Adrenal gland (tissue), 5 donors: Measurements from ENCODE around the gene DENND11.

Source experiments
- POLR2A ChIP-seq, 2 donors: fragments of 450-650 bp; IDR thresholded peaks; one replicate each; pipeline ENCODE4 v1.6.1; 2017; ENCODE audit warnings: antibody characterized with exemption in 2 of 2, mild to moderate bottlenecking in 2 of 2, moderate library complexity in 1 of 2
- TF ChIP-seq, protein P1 (sequence below), 6 experiments: fragments of 450-650 bp in 4 of 6; fragments of 200-600 bp in 2 of 6; sonication (generic) in 1 of 6; IDR thresholded peaks; 1 replicate in 5 of 6; 2 replicates in 1 of 6; pipeline versions ENCODE4 v1.5.1 to v1.8.0; 2016 to 2021; ENCODE audit warnings: antibody characterized with exemption in 6 of 6, mild to moderate bottlenecking in 2 of 6, moderate library complexity in 1 of 6
- donor health status: DM: no; HTN: no; CAD: no.

DNA sequence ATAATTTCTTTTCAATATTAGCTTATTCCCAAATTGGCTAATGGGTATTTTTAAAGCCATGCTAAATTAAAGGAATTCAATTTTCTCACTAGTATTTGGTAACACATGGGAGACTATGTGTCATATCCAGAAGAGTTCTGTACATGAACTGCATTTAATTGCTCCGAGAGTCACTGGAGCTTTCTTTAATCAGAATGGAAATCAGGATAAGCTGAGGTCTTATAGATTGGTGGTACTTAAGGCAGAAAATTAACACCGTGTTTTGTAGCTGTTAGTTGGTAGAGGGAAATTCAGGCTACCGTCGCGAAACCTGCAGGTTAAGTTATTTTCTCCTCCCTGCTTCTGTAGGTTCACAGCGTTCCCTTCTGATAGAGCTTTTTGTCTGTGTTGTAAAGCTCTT, 6.4 kb upstream of the DENND11 start, which contains the start of gene WEE2:
- TF ChIP-seq, protein P1, sequence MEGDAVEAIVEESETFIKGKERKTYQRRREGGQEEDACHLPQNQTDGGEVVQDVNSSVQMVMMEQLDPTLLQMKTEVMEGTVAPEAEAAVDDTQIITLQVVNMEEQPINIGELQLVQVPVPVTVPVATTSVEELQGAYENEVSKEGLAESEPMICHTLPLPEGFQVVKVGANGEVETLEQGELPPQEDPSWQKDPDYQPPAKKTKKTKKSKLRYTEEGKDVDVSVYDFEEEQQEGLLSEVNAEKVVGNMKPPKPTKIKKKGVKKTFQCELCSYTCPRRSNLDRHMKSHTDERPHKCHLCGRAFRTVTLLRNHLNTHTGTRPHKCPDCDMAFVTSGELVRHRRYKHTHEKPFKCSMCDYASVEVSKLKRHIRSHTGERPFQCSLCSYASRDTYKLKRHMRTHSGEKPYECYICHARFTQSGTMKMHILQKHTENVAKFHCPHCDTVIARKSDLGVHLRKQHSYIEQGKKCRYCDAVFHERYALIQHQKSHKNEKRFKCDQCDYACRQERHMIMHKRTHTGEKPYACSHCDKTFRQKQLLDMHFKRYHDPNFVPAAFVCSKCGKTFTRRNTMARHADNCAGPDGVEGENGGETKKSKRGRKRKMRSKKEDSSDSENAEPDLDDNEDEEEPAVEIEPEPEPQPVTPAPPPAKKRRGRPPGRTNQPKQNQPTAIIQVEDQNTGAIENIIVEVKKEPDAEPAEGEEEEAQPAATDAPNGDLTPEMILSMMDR (IDR thresholded peaks at IDR 0.05) = no peak
- no peak for TF ChIP-seq POLR2A (IDR thresholded peaks at IDR 0.05)
